Thoracic aorta (tissue), 2 donors: ENCODE measurements around the gene TDRKH. TPM values are rescaled to one million over a fixed set of nuclear protein-coding genes. Genes with fewer than 3 reads are reported as not detected.
"Not testable (repeated sequence)": the region's sequence is repeated elsewhere in the genome, so short reads cannot be mapped to it uniquely, and the experiment has no call there.

Experiments used
- ATAC-seq: fragments of 150-250 bp; one replicate; pipeline ENCODE4 v1.8.0; 2017; ENCODE audit warnings: low read depth; ENCODE audit not compliant: insufficient number of reproducible peaks, low FRiP score
- DNase-seq: peaks from one replicate; pipeline ENCODE4 v3.0.0-alpha.2; 2020; ENCODE audit warnings: low spot score
- H3K27ac ChIP-seq, 2 donors: fragments of 200-600 bp; sonication (generic); 1 replicate in 1 of 2; 2 replicates in 1 of 2; pipeline ENCODE4 v1.5.1; 2016; ENCODE audit warnings: mild to moderate bottlenecking in 2 of 2, moderate library complexity in 2 of 2
- H3K27me3 ChIP-seq: fragments of 200-600 bp; sonication (generic); replicated peaks from 2 replicates; pipeline ENCODE4 v1.6.0; 2016; ENCODE audit warnings: mild to moderate bottlenecking; ENCODE audit not compliant: insufficient read depth
- H3K36me3 ChIP-seq: fragments of 200-600 bp; sonication (generic); one replicate; pipeline ENCODE4 v1.5.1; 2016
- H3K4me1 ChIP-seq, 2 donors: fragments of 200-600 bp; sonication (generic); 1 replicate in 1 of 2; 2 replicates in 1 of 2; pipeline versions ENCODE4 v1.5.1 to v1.6.0; 2016; ENCODE audit warnings: low read depth in 2 of 2, mild to moderate bottlenecking in 1 of 2; ENCODE audit not compliant: control insufficient read depth in 1 of 2
- H3K4me3 ChIP-seq: fragments of 200-600 bp; sonication (generic); 2 replicates; pipeline ENCODE4 v1.5.1; 2016; ENCODE audit warnings: mild to moderate bottlenecking
- H3K9me3 ChIP-seq: fragments of 200-600 bp; sonication (generic); 2 replicates; pipeline ENCODE4 v1.5.1; 2016
- CTCF ChIP-seq: fragments of 200-600 bp; sonication (generic); IDR thresholded peaks from one replicate; pipeline ENCODE4 v1.5.1; 2019; ENCODE audit warnings: antibody characterized with exemption
- total RNA-seq, 2 donors: library from RNA; depleted of rRNA; stranded (reverse); fragments of >200 nt; gene quantifications; one replicate each; pipeline versions ENCODE4 v1.1.0 to v1.2.3, GENCODE V29; 2016

The TDRKH gene
- total RNA-seq, 2 donors from 2014 or later: 3.1 to 3.2 TPM

GRCh38 chr1:151773702-151774101 lies 16.6 kb downstream of the TDRKH start:
- H3K27me3 ChIP-seq: no peaks in the 10 kb centered on the region
- H3K36me3 ChIP-seq: peaks cover 13% of the 10 kb centered on the region

GRCh38 chr1:151769270-151769669 lies 21.0 kb downstream of the TDRKH start:
- H3K4me3 ChIP-seq, H3K9me3 ChIP-seq, H3K27me3 ChIP-seq, DNase-seq, ATAC-seq, H3K36me3 ChIP-seq, H3K27ac ChIP-seq, H3K4me1 ChIP-seq: not testable (repeated sequence)

More at GRCh38 chr1:151773702-151774101, 16.6 kb downstream of the TDRKH start:
- H3K27ac ChIP-seq: no peak overlapping the region
- DNase-seq (no peak), ATAC-seq (no peak)
- H3K9me3 ChIP-seq: no peaks in the 10 kb centered on the region
- no peaks in the 10 kb centered on the region for H3K4me1 ChIP-seq
- no peak for TF ChIP-seq CTCF
- H3K4me3 ChIP-seq: no peak overlapping the region

GRCh38 chr1:151768351-151769066 lies 21.8 kb downstream of the TDRKH start:
- not testable (repeated sequence) for H3K27me3 ChIP-seq, H3K4me1 ChIP-seq, H3K4me3 ChIP-seq, ATAC-seq, H3K9me3 ChIP-seq, DNase-seq, H3K36me3 ChIP-seq, H3K27ac ChIP-seq

- H3K9me3 ChIP-seq: no peaks in the 10 kb centered on the region
- ATAC-seq (no peak), DNase-seq (no peak)
- H3K27me3 ChIP-seq: no peaks in the 10 kb centered on the region
- H3K36me3 ChIP-seq: peaks cover 11% of the 10 kb centered on the region
- H3K4me3 ChIP-seq: peak overlapping the region; percentile 88
- H3K4me1 ChIP-seq: peaks cover 8 to 13% of the 10 kb centered on the region in 2 donors
- H3K27ac ChIP-seq: peak overlapping the region; percentile 85 to 90
- TF ChIP-seq CTCF: no peak
Observed at GRCh38 chr1:151763990-151764389, 26.3 kb downstream of the TDRKH start.

- H3K36me3 ChIP-seq: peaks cover 11% of the 10 kb centered on the region
- TF ChIP-seq CTCF: no peak
- peak within 1 kb of the TSS; percentile 85 to 90 for H3K27ac ChIP-seq
- peak within 1 kb of the TSS; percentile 88 for H3K4me3 ChIP-seq
- H3K9me3 ChIP-seq: no peaks in the 10 kb centered on the region
- peaks cover 8 to 13% of the 10 kb centered on the region in 2 donors for H3K4me1 ChIP-seq
- peak; percentile 68 for ATAC-seq
- peak; percentile 38 for DNase-seq
- no peaks in the 10 kb centered on the region for H3K27me3 ChIP-seq
Observed at GRCh38 chr1:151762941-151763921, 27.1 kb downstream of the TDRKH start, which contains the start of gene MRPL9. TSS of gene MRPL9 (minus strand) at chr1:151763496. CDS start at chr1:151763479, 17 bp downstream.
